ENCODE results near the gene MYRIP.

DNA sequence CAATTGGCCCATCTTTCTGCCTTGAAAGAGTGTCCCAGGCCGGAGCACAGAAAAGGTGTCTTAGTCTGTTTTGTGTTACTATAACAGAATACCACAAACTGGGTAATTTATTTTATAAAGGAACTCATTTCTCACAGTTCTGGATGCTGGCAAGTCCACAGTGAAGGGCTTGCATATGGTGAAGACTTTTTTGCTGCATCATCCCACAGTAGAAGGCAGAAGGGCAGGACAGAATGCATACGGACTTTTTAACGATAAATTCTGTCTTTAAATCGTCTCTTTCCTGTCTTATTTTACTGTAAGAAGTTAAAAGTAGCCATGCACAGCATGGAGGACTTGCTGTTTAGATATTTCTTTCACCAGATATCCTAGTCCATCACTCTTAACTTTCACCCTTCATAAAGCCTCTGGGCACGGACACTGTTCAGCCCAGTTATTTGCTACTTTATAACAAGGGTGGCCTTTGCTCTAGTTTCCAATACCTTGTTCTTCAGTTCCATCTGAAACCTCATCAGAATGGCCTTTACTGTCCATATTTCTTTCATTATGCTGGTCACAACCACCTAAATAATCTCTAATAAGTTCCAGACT, 489.8 kb downstream of the MYRIP start:
- no peak for TF ChIP-seq EZH2 (IDR thresholded peaks at IDR 0.05)
- no peak for TF ChIP-seq POLR2AphosphoS5 (IDR thresholded peaks at IDR 0.05; ENCODE audit: borderline replicate concordance, low read depth, low read length)
- TF ChIP-seq FOXP2 (optimal IDR thresholded peaks at IDR 0.05; ENCODE audit: control extremely low read depth, extremely low read length, insufficient read depth), result no peak
